GM10248 (cell line): ENCODE data around the gene LGALS9B.
"Not testable (repeated sequence)": the region's sequence is repeated elsewhere in the genome, so short reads cannot be mapped to it uniquely, and the experiment has no call there.

Source experiments
- CTCF ChIA-PET: fragments of 300-600 bp; sonication (Branson Sonifier 250); formaldehyde crosslinking; extraction: SDS; loops from one replicate; lab custom pipeline; 2021; ENCODE audit warnings: antibody characterized with exemption; lab: Yijun Ruan, JAX
- POLR2A ChIA-PET: fragments of 350-650 bp; sonication (Branson Sonifier 250); formaldehyde crosslinking; extraction: SDS; loops from one replicate; lab custom pipeline; 2020; ENCODE audit warnings: antibody characterized with exemption; lab: Yijun Ruan, JAX
- DNase-seq: peaks from one replicate; pipeline ENCODE4 v3.0.0; 2012; ENCODE audit errors: extremely low spot score

LGALS9B gene

DNA sequence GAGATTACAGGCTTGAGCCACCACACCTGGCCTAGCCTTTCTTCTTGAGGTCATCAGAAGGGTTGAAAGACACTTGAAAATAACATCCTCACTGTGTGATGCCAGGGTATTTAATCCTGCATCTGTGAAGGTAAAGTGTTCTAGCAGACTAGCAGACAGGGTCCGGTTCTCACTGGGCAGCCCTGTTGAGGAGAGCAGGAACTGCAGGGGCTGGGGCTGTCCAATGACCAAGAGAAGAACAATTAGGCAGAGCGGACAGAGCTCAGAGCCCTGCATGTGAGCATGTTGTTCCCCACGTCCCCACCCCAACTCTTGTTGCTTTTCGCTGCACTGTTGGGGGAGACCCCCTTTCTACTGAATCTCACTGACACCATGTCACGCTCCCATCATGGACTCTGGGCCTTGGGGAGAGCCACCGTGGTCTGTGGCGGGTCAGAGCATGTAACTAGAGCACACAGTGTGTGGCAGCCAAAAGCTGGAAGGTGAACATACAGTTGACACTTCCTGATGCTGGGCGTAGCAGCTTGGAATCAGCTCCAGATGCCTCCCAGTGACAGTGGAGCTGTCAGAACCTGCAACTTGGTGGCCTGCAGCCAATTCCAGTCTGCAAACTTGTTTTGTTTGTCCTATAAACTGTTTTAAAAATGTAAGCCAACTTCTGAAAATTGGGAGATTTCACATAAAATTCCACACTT, 7.9 kb upstream of the LGALS9B start:
- CTCF ChIA-PET, DNase-seq, POLR2A ChIA-PET: not testable (repeated sequence)

DNA sequence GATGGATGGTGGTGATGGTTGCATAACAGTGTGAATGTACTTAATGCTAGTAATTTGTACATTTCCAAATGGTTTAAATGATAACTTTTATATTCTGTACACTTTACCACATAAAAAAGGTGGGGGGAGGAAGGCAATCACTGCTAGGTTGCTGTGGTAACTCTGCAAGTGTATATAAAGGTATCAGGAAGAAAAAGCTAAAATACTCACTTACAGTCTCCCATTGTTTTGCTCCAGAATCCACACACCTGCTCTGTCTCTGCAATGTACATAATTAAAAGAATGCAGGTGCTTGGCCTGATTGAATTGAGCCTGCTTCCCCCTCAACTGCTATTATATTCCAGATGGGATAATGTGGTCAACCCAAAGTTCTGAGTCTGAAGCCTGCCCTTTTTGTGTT, 6.7 kb upstream of the LGALS9B start:
- POLR2A ChIA-PET, CTCF ChIA-PET, DNase-seq: not testable (repeated sequence)

DNA sequence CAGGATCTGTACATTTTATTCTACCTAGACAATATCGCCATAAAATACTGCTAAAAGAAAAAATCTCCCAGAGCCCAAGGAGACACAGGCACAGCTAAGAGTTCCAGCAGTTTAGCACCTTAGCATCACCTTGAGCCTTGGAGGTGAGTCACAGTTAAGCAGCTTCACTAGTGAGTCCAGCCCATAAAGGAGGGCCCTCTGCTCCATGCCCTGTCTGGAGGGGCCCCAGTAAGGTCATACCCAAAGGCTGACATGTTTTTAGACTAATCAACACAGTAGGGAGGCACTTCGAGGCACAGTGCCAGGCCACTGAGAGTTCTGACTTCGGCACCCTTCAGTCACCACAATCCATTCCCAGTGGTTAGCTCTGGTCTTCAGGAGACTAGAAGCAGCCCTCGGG, 2.6 kb upstream of the LGALS9B start:
- POLR2A ChIA-PET, DNase-seq, CTCF ChIA-PET: not testable (repeated sequence)

DNA sequence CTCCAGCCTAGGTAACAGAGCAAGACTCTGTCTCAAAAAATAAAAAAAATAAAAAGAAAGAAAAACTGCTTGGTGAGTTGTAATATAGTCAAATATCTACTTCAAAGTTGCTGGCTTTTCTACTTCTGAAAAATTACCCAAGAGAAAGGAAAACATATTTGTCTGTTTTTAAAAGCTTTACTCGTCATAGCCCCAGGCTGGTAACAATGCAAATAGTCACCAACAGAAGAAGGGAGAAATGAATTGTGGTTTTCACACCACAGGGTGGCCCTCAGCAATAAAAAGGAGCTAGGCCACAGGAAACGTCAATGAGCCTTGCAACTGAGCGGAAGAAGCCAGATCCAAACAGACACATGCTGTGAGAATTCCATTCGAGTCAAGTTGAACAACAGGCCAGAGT, 1.8 kb upstream of the LGALS9B start:
- CTCF ChIA-PET, DNase-seq, POLR2A ChIA-PET: not testable (repeated sequence)

DNA sequence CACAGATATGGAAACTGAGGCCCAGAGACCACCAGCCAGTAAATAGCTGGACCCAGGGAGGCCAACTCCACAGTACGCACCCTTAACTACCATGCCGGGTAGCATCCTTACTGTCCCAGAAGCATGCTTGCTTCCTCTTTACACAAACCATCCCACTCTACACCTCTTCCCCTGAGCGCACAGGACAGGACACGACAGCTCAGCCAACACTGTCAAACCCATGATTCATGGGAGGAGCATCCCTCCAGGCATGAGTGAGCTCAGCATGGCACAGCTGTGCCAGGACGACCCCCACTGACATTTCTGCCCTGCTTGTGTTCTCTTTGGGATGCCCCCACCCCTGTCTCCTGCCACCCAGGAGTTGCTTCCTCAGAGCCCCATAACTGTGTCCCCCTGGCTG, 340 bp downstream of the LGALS9B start:
- DNase-seq, CTCF ChIA-PET, POLR2A ChIA-PET: not testable (repeated sequence)

DNA sequence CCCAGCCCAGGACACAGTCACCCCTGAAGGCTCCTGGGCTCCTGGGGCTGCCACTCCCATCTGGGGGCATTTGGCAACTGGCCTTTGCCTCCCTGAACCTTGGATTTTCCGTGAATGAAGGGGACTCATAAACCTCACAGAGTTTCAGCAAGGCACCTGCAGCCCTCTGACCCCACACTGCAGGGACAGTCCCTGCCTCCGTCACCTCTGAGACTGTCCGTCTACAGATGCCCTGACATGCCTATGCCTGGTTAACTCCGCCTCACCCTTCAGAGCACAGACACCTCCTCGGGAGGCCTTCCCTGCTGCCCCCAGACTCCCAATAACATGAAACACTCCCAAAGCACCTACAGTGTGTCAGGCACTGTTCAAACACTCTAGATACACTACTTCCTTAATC, 786 bp downstream of the LGALS9B start:
- CTCF ChIA-PET, DNase-seq, POLR2A ChIA-PET: not testable (repeated sequence)

DNA sequence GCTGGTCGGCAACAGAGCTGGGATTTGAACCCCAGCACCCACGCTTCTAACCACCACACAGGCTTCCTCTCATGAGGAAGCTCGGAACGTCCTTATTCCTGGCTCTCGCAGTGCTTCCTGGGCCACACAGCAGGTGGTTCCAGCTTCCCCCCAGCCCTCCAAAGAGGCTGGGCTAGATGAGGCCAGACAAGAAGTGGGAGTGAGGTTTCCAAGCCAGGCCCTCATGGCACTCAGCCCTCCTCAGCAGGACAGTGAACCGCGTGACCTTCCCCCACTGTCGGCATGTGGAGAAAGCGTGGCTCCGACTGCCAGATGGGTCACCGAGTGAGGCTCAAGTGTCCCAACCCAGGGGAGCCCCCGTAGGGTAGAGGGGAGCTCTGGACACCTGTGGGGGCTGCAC, 1.8 kb downstream of the LGALS9B start:
- DNase-seq, POLR2A ChIA-PET, CTCF ChIA-PET: not testable (repeated sequence)

DNA sequence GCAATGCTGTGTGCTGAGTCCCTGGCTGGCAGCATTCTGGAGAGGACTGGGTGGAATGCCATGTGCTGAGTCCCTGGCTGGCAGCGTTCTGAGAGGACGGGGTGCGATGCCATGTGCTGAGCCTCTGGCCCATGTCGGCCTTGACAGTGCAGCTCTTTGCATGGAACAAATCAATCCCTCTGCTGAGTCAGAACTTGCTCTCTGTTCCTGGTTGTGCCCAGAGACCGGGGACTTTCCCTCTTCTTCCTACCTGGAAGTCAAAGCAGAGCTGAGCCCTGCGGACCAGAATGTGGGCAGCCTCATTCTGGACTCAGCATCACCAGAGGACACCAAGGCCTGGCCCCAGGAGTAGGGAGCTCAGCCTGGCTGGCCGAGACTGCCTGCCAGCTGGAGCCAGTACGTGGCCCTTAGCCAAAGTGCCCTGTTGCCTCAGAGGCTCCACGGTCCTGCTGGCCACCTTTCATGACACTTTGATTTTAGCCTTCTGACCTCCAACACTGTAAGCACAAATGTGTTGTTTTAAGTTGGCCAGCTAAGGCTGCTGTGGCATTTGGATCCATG, 2.4 kb downstream of the LGALS9B start:
- POLR2A ChIA-PET, DNase-seq, CTCF ChIA-PET: not testable (repeated sequence)

DNA sequence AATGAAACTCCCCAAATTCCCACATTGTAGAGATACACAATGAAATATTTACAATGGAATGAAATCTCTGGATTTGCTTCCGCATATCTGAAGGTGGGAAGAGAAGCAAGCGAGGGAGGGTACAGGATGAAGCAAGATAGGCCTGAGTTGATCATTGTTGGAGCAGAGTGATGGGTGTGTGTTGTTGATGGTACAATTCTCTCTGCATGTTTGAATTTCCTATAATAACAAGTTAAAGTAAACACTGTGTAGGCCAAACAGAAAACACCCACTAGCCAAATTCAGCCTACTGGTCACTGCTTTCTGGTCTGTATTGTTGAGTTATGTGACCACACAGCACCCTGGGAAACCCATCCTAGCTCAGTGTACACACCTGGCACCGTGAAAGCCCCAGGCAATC, 5.2 kb downstream of the LGALS9B start:
- CTCF ChIA-PET, POLR2A ChIA-PET, DNase-seq: not testable (repeated sequence)

DNA sequence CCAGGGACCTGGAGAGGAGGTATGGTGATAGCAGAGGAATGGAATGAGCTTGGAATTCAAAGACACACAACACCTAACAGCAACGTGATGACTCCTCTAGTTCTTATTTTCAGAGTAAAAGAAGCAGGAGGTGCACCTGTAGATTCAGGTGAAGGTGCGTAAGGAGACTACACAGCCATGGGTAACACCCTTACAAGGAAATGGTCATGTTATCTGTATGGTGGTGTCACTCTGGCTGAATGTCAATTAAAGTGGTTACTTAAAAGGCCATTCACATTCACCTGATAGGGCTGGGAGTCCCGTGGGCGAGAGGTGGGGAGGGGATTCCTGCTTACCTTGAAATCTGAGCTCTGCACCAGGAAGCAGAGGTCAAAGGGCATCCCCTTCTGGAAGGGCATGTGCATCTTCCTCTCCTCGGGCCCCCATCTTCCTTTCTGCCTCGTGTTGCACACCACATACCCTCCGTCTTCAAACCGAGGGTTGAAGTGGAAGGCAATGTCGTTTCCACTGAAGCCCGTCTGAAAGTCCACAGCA, 9.4 kb downstream of the LGALS9B start:
- DNase-seq, CTCF ChIA-PET, POLR2A ChIA-PET: not testable (repeated sequence)

DNA sequence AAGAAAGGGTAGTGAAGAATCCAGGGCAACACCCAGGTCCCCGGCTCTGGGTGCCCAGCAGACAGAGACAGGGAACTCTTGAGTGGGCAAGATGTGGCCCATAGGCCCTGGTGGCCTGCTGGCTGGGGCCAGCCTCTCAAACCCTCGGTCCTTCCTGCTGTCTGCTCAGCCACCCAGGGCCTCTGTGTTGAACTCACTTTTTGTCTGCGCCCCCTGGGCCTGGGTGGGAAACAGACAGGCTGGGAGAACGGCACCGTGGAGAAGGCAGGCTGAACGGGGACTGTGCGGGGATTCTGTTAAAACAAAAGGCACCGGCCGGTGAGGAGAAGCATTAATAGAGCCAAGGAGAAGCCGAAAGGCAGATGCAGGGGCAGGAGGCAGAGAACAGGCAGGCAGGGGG, 12.2 kb downstream of the LGALS9B start:
- DNase-seq, POLR2A ChIA-PET, CTCF ChIA-PET: not testable (repeated sequence)

DNA sequence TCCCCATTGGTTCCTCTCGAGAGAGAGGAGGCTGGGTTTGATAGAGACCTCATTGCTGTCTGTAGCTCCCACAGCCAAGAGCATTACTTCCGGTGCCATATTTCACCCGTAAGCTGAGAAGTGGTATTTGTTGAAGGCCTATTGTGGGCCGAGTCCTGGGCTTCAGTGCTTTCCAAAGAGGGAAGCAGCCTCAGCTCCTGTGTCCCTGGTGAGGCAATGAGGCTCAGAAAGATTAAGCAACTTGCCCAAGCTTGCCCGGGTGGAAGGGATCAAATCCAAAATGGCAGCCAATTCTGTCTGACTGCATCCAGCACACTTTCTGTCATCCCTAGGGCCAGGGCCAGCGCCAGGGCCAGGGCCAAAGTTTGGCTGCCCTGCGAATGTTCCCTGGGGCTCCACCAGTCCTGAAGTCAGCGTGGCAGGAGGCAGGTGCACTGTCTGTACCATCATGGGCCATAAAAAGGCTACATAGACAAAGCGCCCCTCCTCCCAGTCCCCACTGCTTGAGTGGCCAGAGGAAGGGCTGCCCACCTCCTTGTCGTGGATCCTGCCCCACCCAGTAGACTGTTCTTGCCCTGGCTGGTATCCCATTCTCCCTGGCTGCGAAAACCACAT, 13.4 kb downstream of the LGALS9B start:
- CTCF ChIA-PET, POLR2A ChIA-PET, DNase-seq: not testable (repeated sequence)

DNA sequence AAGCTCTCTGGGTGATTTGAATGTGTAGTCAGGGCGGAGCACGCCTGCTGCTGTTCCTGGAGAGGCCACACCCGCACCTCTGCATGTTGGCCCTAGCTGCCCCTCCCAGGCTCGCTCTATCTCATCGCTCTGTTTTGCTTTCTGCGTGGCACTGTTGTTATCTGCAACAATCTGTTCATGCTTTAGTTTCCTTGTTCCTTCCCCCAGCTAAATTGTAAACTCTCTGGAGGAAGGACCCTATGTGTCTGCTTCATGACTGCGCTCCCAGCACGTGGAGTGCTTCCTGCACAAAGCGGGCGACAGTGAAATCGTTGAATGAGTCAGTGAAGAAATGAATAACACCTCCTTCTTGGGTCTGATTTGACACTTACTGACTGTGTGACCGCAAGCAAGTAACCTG, 16.5 kb downstream of the LGALS9B start:
- DNase-seq, POLR2A ChIA-PET: not testable (repeated sequence)

DNA sequence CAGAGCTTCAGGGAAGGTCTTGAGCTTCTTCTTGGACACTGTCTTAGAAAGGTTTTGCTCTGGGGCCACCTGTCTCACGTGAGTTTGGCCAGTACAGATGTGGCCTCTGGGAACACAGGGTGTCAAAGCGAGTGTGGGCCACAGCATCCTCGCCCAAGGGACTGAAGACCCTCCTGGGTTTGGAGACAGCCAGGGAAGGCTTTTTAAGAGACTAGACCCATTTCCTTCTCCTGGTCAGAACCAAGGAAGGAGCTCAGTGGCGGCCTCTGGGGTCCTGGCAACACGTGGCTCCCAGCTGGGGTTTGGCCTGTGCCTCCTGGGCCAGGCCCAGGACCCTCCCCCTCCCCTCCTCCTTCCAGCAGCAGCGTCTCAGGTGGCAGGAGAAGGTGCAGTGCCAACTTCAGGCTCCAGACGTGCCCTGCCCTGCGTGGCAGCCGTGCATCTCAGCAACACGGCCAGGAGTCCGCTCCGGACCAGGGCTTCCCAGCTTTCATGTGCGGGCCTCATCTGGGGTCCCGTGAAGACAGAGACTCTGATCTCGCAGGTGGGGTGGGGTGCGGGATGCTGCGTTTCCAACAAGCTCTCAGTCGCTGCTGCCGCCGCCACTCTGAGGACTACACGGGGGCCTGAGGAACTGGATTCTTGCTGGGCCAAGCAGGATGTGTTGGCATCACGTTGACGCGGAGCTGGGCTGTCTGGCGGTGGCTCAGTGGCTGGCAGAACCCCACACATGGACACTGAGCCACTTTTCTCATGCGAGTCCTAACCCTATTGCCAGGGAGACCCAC, 19.6 kb downstream of the LGALS9B start:
- DNase-seq, POLR2A ChIA-PET, CTCF ChIA-PET: not testable (repeated sequence)

More for the DNA sequence above, 16.5 kb downstream of the LGALS9B start:
- CTCF ChIA-PET = not testable (repeated sequence)

DNA sequence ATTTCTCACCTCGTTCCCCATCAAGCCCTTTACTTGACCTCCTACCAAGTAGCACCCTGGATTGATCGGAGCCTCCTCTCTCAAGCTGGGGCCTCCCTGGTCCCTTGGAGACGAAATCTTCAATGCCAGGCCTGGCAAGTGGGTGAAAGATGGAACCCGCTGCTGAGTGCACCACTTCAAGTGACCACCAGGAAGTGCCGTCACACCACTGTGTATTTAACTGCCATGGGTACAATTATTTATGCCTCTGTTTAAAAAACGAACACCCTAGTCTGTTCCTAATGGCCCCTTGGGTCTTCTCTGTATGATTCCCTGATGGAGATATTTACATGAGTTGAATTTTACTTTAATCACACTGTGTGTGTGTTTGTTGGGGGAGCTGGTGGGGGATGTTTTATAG, 20.4 kb downstream of the LGALS9B start:
- CTCF ChIA-PET = not testable (repeated sequence)

DNA sequence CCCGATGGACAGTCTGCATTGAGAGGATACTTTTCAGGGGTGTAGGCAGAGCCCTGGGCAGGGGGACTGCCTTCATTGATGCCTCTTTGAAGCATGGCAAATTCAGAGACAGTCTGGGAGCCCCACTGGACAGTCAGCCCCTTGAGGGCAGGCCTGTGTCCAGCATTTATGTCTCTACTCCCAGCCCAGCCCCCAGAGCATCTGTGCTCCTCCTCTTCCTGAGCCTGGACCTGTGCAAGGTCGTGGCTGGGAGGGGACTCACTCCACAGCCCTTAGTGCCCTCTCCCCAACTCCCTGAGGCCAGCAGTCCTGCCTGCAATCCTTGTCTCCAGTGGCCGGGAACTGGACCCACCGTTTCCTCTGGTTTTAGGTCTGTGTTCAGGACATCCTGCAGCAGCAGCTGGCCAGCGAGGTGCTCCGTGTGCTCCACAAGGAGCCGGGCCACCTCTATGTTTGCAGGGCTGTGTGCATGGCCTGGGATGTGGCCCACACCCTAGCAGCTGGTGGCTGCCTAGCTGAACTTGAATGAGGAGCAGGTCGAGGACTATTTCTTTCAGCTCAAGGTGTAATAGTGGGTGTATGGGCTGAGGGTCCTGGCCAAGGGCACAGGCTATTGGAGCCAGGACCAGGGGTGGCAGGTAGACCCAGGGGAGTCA, 22.6 kb downstream of the LGALS9B start:
- POLR2A ChIA-PET, DNase-seq, CTCF ChIA-PET: not testable (repeated sequence)

More for the DNA sequence above, 20.4 kb downstream of the LGALS9B start:
- DNase-seq, POLR2A ChIA-PET: not testable (repeated sequence)

DNA sequence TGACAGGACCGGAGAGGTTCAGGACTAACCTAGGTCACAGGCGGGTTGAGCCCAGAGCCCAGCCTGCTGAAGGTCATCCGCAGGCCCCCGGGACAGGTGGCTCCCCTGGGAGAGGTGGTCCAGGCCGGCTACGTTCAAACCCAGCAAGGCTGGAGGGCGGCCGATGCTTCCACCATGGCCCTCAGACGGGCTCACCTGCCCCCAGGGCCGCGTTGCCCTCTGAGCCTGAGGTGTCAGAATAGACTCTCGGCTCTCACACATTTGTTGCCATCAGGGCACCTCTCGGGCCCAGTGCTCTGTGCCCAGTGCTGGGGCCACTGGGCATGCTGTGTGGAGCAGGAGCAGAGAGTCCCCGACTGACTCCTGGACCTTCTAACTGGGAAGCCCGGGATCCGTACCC, 23.2 kb downstream of the LGALS9B start:
- POLR2A ChIA-PET, DNase-seq, CTCF ChIA-PET: not testable (repeated sequence)

DNA sequence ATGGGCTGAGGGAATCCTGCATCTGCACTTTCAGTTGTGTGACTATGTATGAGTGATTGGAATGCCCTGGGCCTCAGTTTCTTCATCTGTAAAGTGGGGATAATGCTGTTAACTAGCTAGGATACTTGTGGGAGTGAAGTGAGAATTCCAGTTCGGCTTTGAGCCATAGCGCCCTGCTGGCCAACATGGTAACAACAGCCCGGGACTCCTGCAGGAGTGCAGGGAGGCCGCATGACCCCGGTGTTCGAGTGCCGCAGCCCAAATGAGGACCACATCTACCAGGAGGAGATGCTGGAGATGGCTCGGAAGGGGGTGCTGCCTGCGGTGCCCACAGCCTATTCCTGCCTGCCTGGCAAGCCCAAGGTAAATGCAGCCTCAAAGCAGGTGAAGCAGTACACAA, 23.7 kb downstream of the LGALS9B start:
- POLR2A ChIA-PET, DNase-seq, CTCF ChIA-PET: not testable (repeated sequence)
